SU-DHL-6 (cell line): Measurements from ENCODE around the gene GOT1.

ENCODE experiments used
- H2AFZ ChIP-seq: fragments of 200-600 bp; sonication (generic); 2 replicates; pipeline ENCODE4 v1.6.1; 2014; ENCODE audit warnings: low read depth, mild to moderate bottlenecking, moderate library complexity, mixed read lengths, antibody characterized with exemption, low read length; ENCODE audit not compliant: severe bottlenecking
- H3F3A ChIP-seq: fragments of 200-600 bp; shearing (Covaris generic); 2 replicates; pipeline ENCODE4 v1.6.0; 2016; ENCODE audit warnings: antibody characterized with exemption, mild to moderate bottlenecking; ENCODE audit not compliant: insufficient read depth
- H3K27ac ChIP-seq: fragments of 200-600 bp; sonication (generic); 2 replicates; pipeline ENCODE4 v1.5.1; 2016; ENCODE audit warnings: low read depth, mild to moderate bottlenecking, low read length, moderate library complexity, mixed read lengths
- H3K27me3 ChIP-seq: fragments of 200-600 bp; sonication (generic), shearing (Covaris generic); 2 replicates; pipeline ENCODE4 v1.6.0; 2014; ENCODE audit warnings: mild to moderate bottlenecking, low read length
- H3K36me3 ChIP-seq: fragments of 200-600 bp; sonication (generic); 2 replicates; pipeline ENCODE4 v1.6.1; 2014; ENCODE audit warnings: mild to moderate bottlenecking, low read length, mixed read lengths
- H3K4me2 ChIP-seq: fragments of 300-600, 200-600 bp; shearing (Covaris generic), sonication (generic); 2 replicates; pipeline ENCODE4 v1.6.0; 2014; ENCODE audit warnings: low read length, low read depth, mild to moderate bottlenecking; ENCODE audit not compliant: poor library complexity, severe bottlenecking
- H3K4me3 ChIP-seq: fragments of 200-600 bp; sonication (generic); 2 replicates; pipeline ENCODE4 v1.5.1; 2014; ENCODE audit warnings: antibody characterized with exemption, low read length, mild to moderate bottlenecking, mixed read lengths; ENCODE audit not compliant: insufficient read depth, poor library complexity, severe bottlenecking
- H3K79me2 ChIP-seq: fragments of 200-600 bp; sonication (generic); 2 replicates; pipeline ENCODE4 v1.6.1; 2014; ENCODE audit warnings: mild to moderate bottlenecking, low read length, moderate library complexity; ENCODE audit not compliant: insufficient read depth
- H3K9ac ChIP-seq: fragments of 200-600 bp; sonication (generic); 2 replicates; pipeline ENCODE4 v1.7.0; 2014; ENCODE audit warnings: mild to moderate bottlenecking, low read length
- H3K9me2 ChIP-seq: fragments of 200-600 bp; sonication (generic); replicated peaks from 2 replicates; pipeline ENCODE4 v1.6.1; 2014; ENCODE audit warnings: low read length; ENCODE audit not compliant: insufficient read depth
- H3K9me3 ChIP-seq: fragments of 200-600 bp; sonication (generic); 2 replicates; pipeline ENCODE4 v1.6.1; 2014; ENCODE audit warnings: low read length, mixed read lengths; ENCODE audit not compliant: insufficient read depth
- H4K20me1 ChIP-seq: fragments of 200-600 bp; sonication (generic); 2 replicates; pipeline ENCODE4 v1.6.1; 2014; ENCODE audit warnings: low read depth, mild to moderate bottlenecking, antibody characterized with exemption, low read length, moderate library complexity, mixed read lengths
- CTCF ChIP-seq: fragments of 200-600 bp; sonication (generic); IDR thresholded peaks from one replicate; pipeline ENCODE4 v1.5.1; 2017; ENCODE audit warnings: antibody characterized with exemption, mild to moderate bottlenecking, low read length, moderate library complexity; ENCODE audit not compliant: insufficient read depth, poor library complexity, severe bottlenecking
- EZH2phosphoT487 ChIP-seq: fragments of 200-600 bp; sonication (generic), shearing (Covaris generic); conservative IDR thresholded peaks from 2 replicates; pipeline ENCODE4 v1.6.1; 2018; ENCODE audit warnings: mild to moderate bottlenecking, antibody characterized with exemption, low read length, moderate library complexity, mixed read lengths

The GOT1 gene

GRCh38 chr10:99430451-99431189 is at the start of gene GOT1:
TSS of gene GOT1 (minus strand) at chr10:99430624. CDS start at chr10:99430565, 59 bp downstream.
- Histone ChIP-seq H3K9ac (peak within 1 kb of the TSS; percentile 78), H3K27ac (peak within 1 kb of the TSS; percentile 50), H3K79me2 (peaks cover 44% of the 10 kb centered on the region), H3K4me3 (peak within 1 kb of the TSS; percentile 76), H2AFZ (peak within 1 kb of the TSS; percentile 78), H3K9me3 (no peaks in the 10 kb centered on the region), H3K9me2 (no peaks in the 10 kb centered on the region), H4K20me1 (no peaks in the 10 kb centered on the region), H3K4me2 (peak within 1 kb of the TSS; percentile 85), H3K27me3 (no peaks in the 10 kb centered on the region), H3K36me3 (no peaks in the 10 kb centered on the region), H3F3A (0 out of 2 replicates have a peak, but pooled peaks cover 7% of the 10 kb centered on the region)
- TF ChIP-seq CTCF (no peak), EZH2phosphoT487 (no peak)

GRCh38 chr10:99470327-99470726 is 39.9 kb upstream of the GOT1 start:
- H3K9me2 ChIP-seq, result no peaks in the 10 kb centered on the region
- no peaks in the 10 kb centered on the region for H3K9me3 ChIP-seq
- H3K4me3 ChIP-seq, result no peak overlapping the region
- H4K20me1 ChIP-seq, result no peaks in the 10 kb centered on the region
- H3K4me2 ChIP-seq, result no peak overlapping the region
- H3K36me3 ChIP-seq, result no peaks in the 10 kb centered on the region
- H3K79me2 ChIP-seq, result no peaks in the 10 kb centered on the region
- no peaks in the 10 kb centered on the region for H3K27me3 ChIP-seq
- no peaks in the 10 kb centered on the region for H3F3A ChIP-seq
- TF ChIP-seq EZH2phosphoT487 (no peak), CTCF (no peak)
- H3K9ac ChIP-seq, result no peak overlapping the region
- no peak overlapping the region for H3K27ac ChIP-seq
- no peak overlapping the region for H2AFZ ChIP-seq

GRCh38 chr10:99467236-99467999 is 37.0 kb upstream of the GOT1 start:
- Histone ChIP-seq H3F3A (no peaks in the 10 kb centered on the region), H3K9me3 (no peaks in the 10 kb centered on the region), H3K79me2 (no peaks in the 10 kb centered on the region), H3K9ac (no peak overlapping the region), H3K27ac (no peak overlapping the region), H3K4me2 (no peak overlapping the region), H3K9me2 (no peaks in the 10 kb centered on the region), H3K4me3 (no peak overlapping the region), H3K36me3 (no peaks in the 10 kb centered on the region), H3K27me3 (no peaks in the 10 kb centered on the region), H4K20me1 (no peaks in the 10 kb centered on the region), H2AFZ (no peak overlapping the region)
- TF ChIP-seq CTCF (no peak), EZH2phosphoT487 (no peak)
